IMR-90 (cell line): ENCODE results near the gene COL13A1. TPM values are rescaled to one million over a fixed set of nuclear protein-coding genes. Genes with fewer than 3 reads are reported as not detected.

Experiments
- ATAC-seq: fragments of 200-7000 bp; cut with Tn5 transposase; 2 replicates; pipeline ENCODE4 v1.9.1; 2020; ENCODE audit warnings: low read depth, mild to moderate bottlenecking, moderate library complexity
- BruUV-seq: library from RNA; stranded (reverse); fragments of 400-500 nt; replicated peaks from 2 replicates; lab custom pipeline; 2021; lab: Mats Ljungman, UMichigan
- CTCF ChIA-PET: fragments of 300-600 bp; formaldehyde crosslinking; extraction: SDS; loops from one replicate; lab custom pipeline; 2021; ENCODE audit warnings: antibody characterized with exemption; lab: Yijun Ruan, JAX
- POLR2A ChIA-PET: fragments of 300-600 bp; sonication (Branson Sonifier 250); formaldehyde crosslinking; loops from one replicate; lab custom pipeline; 2022; ENCODE audit warnings: antibody characterized with exemption; ENCODE audit not compliant: unreplicated experiment; lab: Charles Lee
- DNase-seq: peaks from one replicate; pipeline ENCODE4 v3.0.0; 2013
- H2AFZ ChIP-seq: replicated peaks from 2 replicates; pipeline ENCODE3; 2013; ENCODE audit warnings: low read length, mild to moderate bottlenecking; ENCODE audit not compliant: poor library complexity
- H2AK5ac ChIP-seq: 2 replicates; pipeline ENCODE4 v1.6.1; 2013; ENCODE audit warnings: low read depth, low read length, inconsistent platforms
- H2AK9ac ChIP-seq: replicated peaks from 2 replicates; pipeline ENCODE3; 2013; ENCODE audit warnings: mild to moderate bottlenecking, low read depth, low read length, moderate library complexity; ENCODE audit not compliant: poor library complexity
- H2BK120ac ChIP-seq: 2 replicates; pipeline ENCODE4 v1.6.1; 2013; ENCODE audit warnings: low read depth, low read length, inconsistent platforms
- H2BK15ac ChIP-seq: 3 replicates; pipeline ENCODE4 v1.6.1; 2013; ENCODE audit warnings: low read depth, low read length, inconsistent platforms
- H2BK20ac ChIP-seq: 2 replicates; pipeline ENCODE4 v1.6.1; 2013; ENCODE audit warnings: low read depth, mild to moderate bottlenecking, inconsistent platforms, low read length, moderate library complexity
- H2BK5ac ChIP-seq: 2 replicates; pipeline ENCODE4 v1.6.1; 2013; ENCODE audit warnings: mild to moderate bottlenecking, low read depth, low read length, inconsistent platforms; ENCODE audit not compliant: poor library complexity, severe bottlenecking
- H3K14ac ChIP-seq: replicated peaks from 2 replicates; pipeline ENCODE4 v1.6.1; 2013; ENCODE audit warnings: low read depth, low read length, inconsistent platforms
- H3K18ac ChIP-seq: 2 replicates; pipeline ENCODE4 v1.6.1; 2013; ENCODE audit warnings: low read depth, low read length, control low read depth
- H3K23ac ChIP-seq: 2 replicates; pipeline ENCODE4 v1.6.1; 2013; ENCODE audit warnings: low read depth, low read length, inconsistent platforms
- H3K27ac ChIP-seq: 2 replicates; pipeline ENCODE4 v1.5.1; 2013; ENCODE audit warnings: mild to moderate bottlenecking, control low read depth, low read length; ENCODE audit not compliant: insufficient read depth
- H3K27me3 ChIP-seq: 2 replicates; pipeline ENCODE4 v1.6.1; 2013; ENCODE audit warnings: low read length; ENCODE audit not compliant: control insufficient read depth, insufficient read depth
- H3K36me3 ChIP-seq: 2 replicates; pipeline ENCODE4 v1.6.1; 2013; ENCODE audit warnings: low read length, mixed read lengths; ENCODE audit not compliant: control insufficient read depth, insufficient read depth
- H3K4ac ChIP-seq: 2 replicates; pipeline ENCODE4 v1.6.1; 2013; ENCODE audit warnings: low read depth, low read length, inconsistent platforms
- H3K4me1 ChIP-seq: 2 replicates; pipeline ENCODE4 v1.6.1; 2013; ENCODE audit warnings: low read length, mixed read lengths; ENCODE audit not compliant: control insufficient read depth, insufficient read depth
- H3K4me2 ChIP-seq: 2 replicates; pipeline ENCODE4 v1.6.1; 2013; ENCODE audit warnings: low read depth, mild to moderate bottlenecking, control low read depth, low read length, moderate library complexity
- H3K4me3 ChIP-seq: 2 replicates; pipeline ENCODE4 v1.5.1; 2013; ENCODE audit warnings: low read depth, mild to moderate bottlenecking, control low read depth, low read length, moderate library complexity; ENCODE audit not compliant: insufficient read depth
- H3K56ac ChIP-seq: 2 replicates; pipeline ENCODE4 v1.6.1; 2013; ENCODE audit warnings: low read length, inconsistent platforms; ENCODE audit not compliant: insufficient read depth; ENCODE audit errors: extremely low read depth
- H3K79me1 ChIP-seq, 2 experiments: 2 replicates each; pipeline ENCODE4 v1.6.1; 2013; ENCODE audit warnings: low read length in 2 of 2, inconsistent platforms in 1 of 2, low read depth in 1 of 2
- H3K9ac ChIP-seq: 2 replicates; pipeline ENCODE4 v1.6.1; 2013; ENCODE audit warnings: low read depth, low read length, control low read depth
- H3K9me1 ChIP-seq: 2 replicates; pipeline ENCODE4 v1.6.1; 2013; ENCODE audit warnings: low read length, inconsistent platforms; ENCODE audit not compliant: insufficient read depth
- H3K9me3 ChIP-seq: 2 replicates; pipeline ENCODE4 v1.6.1; 2013; ENCODE audit warnings: low read length; ENCODE audit not compliant: control insufficient read depth, insufficient read depth
- H4K20me1 ChIP-seq: 2 replicates; pipeline ENCODE4 v1.6.1; 2013; ENCODE audit warnings: low read length, inconsistent platforms; ENCODE audit not compliant: insufficient read depth
- H4K5ac ChIP-seq: 2 replicates; pipeline ENCODE4 v1.6.1; 2013; ENCODE audit warnings: mild to moderate bottlenecking, low read depth, low read length, control low read depth
- H4K8ac ChIP-seq, 2 experiments: 2 replicates each; pipeline ENCODE4 v1.6.1; 2013; ENCODE audit warnings: low read depth in 2 of 2, low read length in 2 of 2, control low read depth in 1 of 2, inconsistent platforms in 1 of 2
- H4K91ac ChIP-seq: 2 replicates; pipeline ENCODE4 v1.6.1; 2013; ENCODE audit warnings: low read depth, low read length, inconsistent platforms; ENCODE audit not compliant: insufficient read depth
- BHLHE40 ChIP-seq: fragments of 150-350 bp; IDR thresholded peaks from 2 replicates; pipeline ENCODE4 v1.6.1; 2016; ENCODE audit warnings: mild to moderate bottlenecking, low read depth, low read length
- CHD1 ChIP-seq: IDR thresholded peaks from 2 replicates; pipeline ENCODE4 v1.6.1; 2012; ENCODE audit warnings: low read depth, low read length, improper control_type of control experiment
- FOS ChIP-seq: fragments of 150-350 bp; IDR thresholded peaks from 2 replicates; pipeline ENCODE4 v1.6.1; 2016; ENCODE audit warnings: low read depth, low read length
- MAFK ChIP-seq: IDR thresholded peaks from 2 replicates; pipeline ENCODE4 v1.6.1; 2012; ENCODE audit warnings: low read depth, low read length, improper control_type of control experiment
- MAZ ChIP-seq: IDR thresholded peaks from 2 replicates; pipeline ENCODE4 v1.6.1; 2012; ENCODE audit warnings: low read depth, mild to moderate bottlenecking, low read length, improper control_type of control experiment, moderate library complexity, borderline replicate concordance
- MXI1 ChIP-seq: IDR thresholded peaks from 2 replicates; pipeline ENCODE4 v1.6.1; 2012; ENCODE audit warnings: low read depth, mild to moderate bottlenecking, low read length, moderate library complexity, borderline replicate concordance
- RAD21 ChIP-seq: IDR thresholded peaks from 2 replicates; pipeline ENCODE4 v1.6.1; 2012; ENCODE audit warnings: low read length, improper control_type of control experiment
- SMC3 ChIP-seq: fragments of 150-350 bp; IDR thresholded peaks from 2 replicates; pipeline ENCODE4 v1.6.1; 2016; ENCODE audit warnings: low read depth, mild to moderate bottlenecking, antibody characterized with exemption, low read length, moderate library complexity
- WGBS, 2 experiments: methylation state at CpG; one replicate each; pipeline versions ENCODE4 v1.1.5 to v1.1.7; 2013; ENCODE audit warnings: missing lambda C conversion rate in 2 of 2; ENCODE audit not compliant: insufficient read length in 1 of 2; ENCODE audit errors: extremely low coverage in 2 of 2; 5-methylcytosine and 5-hydroxymethylcytosine counted together
- dilution Hi-C: fragments of 300-500 bp; cut with HindIII; formaldehyde crosslinking; loops from one replicate; pipeline ENCODE4 v1.14.3; 2018; ENCODE audit warnings: low sequenced_read_pairs; ENCODE audit not compliant: unreplicated experiment
- in situ Hi-C: fragments of 300-500 bp; cut with MboI; formaldehyde crosslinking; loops from 3 replicates; pipeline ENCODE4 v1.14.3; 2019; ENCODE audit warnings: low sequenced_read_pairs, inconsistent platforms, mixed read lengths
- intact Hi-C: fragments of 100-400 bp; cut with micrococcal nuclease; formaldehyde crosslinking; loops from 2 replicates; pipeline ENCODE4 v1.10.0; 2022
- polyA plus RNA-seq, 3 experiments: library from polyadenylated mRNA; depleted of rRNA; stranded (reverse); fragments of >200 nt; gene quantifications; 2 replicates each; pipeline ENCODE4 v1.2.3, GENCODE V29; 2012; ENCODE audit warnings: low replicate concordance in 1 of 3
- total RNA-seq: library from RNA; depleted of rRNA; stranded (reverse); fragments of >200 nt; gene quantifications from 2 replicates; pipeline ENCODE4 v1.2.3, GENCODE V29; 2012
- TF ChIP-seq, protein P1 (sequence below): conservative IDR thresholded peaks from 2 replicates; pipeline ENCODE4 v1.5.1; 2012; ENCODE audit warnings: mild to moderate bottlenecking, low read depth, low read length, improper control_type of control experiment

The COL13A1 gene
- total and polyA plus RNA-seq, 2 of the 4 experiments (the other 2 are of a cell fraction) = 12.2 to 31.3 TPM

DNA sequence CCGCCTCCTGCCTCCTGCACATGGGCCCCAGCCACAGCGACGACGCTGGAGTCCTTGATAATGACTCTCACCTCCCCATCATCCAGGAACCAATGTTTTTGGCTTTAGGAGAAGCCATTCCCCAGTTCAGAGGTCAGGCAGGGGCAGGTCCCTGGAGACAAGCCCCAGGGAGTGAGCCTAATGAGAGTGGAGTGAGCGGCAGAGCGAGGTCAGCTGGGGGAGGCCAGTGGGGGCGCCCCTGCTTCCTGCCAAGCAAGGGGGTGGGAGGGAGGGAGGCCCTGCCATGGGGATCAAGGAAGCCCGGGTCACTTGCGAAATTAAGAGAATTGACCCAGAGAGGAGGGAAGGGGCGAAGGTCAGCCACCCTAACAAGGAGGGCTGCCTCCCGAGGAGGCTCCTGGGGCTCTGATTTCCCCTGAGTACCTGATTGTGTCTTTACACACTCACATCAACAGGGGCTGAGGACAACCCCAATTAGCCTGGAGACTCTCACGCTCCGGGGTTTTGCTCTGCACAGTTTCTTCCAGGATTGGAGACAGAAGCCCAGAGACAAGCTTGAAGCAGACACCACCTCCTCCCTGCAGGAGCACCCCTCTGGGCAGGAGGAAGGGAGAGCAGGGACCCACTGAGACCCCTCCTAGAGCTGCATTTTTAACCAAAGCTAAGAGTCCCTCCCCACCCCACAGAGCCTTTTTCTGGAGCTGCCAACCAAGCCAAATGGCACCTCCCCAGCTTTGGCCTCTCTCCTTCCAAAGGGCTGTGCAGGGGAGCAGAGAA lies 112.1 kb downstream of the COL13A1 start (continued):
- no peak for TF ChIP-seq MAZ

DNA sequence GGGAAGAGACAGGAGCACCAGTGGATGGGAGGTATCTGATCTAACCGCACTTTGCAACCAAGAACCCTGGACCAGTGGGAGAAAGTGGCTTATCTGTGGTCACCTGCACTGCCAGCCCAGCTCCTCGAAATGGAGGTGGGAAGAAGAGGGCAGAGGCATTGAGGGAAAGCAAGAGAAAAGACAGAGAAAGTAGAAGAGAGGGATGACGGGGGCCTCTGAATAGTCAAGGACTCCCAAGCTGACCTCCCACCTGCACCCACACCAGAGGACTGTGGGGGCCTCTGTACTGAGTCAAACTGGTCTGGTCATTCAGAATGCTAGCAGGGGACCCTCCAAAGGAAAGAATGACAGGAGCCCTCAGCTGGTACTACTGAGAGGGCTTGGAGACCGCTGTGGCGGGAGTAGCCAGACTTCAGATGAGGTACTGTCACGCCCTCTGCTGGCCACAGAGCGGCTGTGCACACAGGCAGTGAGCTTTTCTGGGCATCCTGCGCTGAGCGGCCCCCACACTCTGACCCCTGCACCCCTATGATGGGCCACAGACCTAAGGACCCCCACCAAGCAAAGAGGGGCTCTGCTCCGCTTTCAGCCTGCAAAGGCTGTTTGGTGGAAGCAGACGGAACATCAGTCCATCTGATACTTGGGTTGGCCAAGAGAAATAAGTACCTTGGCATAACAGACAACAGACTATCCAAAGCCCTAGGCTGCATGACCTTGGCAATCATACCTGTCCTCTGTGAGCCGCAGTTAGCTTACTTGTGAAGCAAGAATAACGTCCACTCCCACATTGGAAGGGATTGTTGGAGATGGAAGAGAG lies 112.9 kb downstream of the COL13A1 start:
- peak; percentile 65 for DNase-seq
- H3K79me1 ChIP-seq = no peaks in the 10 kb centered on the region
- ATAC-seq = peak; percentile 99
- no TSS peak for BruUV-seq
- no peak overlapping the region for H2BK5ac ChIP-seq
- TF ChIP-seq FOS (no peak), MAFK (no peak), CHD1 (no peak), MXI1 (no peak), BHLHE40 (no peak), SMC3 (peak; percentile 90), RAD21 (peak; percentile 92), MAZ (no peak)
- TF ChIP-seq, protein P1, sequence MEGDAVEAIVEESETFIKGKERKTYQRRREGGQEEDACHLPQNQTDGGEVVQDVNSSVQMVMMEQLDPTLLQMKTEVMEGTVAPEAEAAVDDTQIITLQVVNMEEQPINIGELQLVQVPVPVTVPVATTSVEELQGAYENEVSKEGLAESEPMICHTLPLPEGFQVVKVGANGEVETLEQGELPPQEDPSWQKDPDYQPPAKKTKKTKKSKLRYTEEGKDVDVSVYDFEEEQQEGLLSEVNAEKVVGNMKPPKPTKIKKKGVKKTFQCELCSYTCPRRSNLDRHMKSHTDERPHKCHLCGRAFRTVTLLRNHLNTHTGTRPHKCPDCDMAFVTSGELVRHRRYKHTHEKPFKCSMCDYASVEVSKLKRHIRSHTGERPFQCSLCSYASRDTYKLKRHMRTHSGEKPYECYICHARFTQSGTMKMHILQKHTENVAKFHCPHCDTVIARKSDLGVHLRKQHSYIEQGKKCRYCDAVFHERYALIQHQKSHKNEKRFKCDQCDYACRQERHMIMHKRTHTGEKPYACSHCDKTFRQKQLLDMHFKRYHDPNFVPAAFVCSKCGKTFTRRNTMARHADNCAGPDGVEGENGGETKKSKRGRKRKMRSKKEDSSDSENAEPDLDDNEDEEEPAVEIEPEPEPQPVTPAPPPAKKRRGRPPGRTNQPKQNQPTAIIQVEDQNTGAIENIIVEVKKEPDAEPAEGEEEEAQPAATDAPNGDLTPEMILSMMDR = peak; percentile 92
- peak overlapping the region; percentile 1 for H2AK9ac ChIP-seq
- H3K56ac ChIP-seq = no peak overlapping the region
- in situ Hi-C loops (loop anchor here (5.0 to 25.0 kb wide), 2 partner anchors 272 to 402 kb away; no protein-coding TSS in a partner anchor), dilution Hi-C loops (no loop called here), intact Hi-C loops (loop anchor here (1.0 to 10.0 kb wide), 7 partner anchors 47 to 400 kb away; no protein-coding TSS in a partner anchor)
- no peaks in the 10 kb centered on the region for H3K9me3 ChIP-seq
- no peak overlapping the region for H2BK15ac ChIP-seq
- no peak overlapping the region for H4K5ac ChIP-seq
- H4K20me1 ChIP-seq = no peaks in the 10 kb centered on the region
- H3K4ac ChIP-seq = no peak overlapping the region
- no peaks in the 10 kb centered on the region for H3K27me3 ChIP-seq
- 13% methylated on average over 7 of the region's 13 CpGs; no CpG with 5 or more reads in 1 of the 2 experiments for WGBS, 2 experiments
- no peak overlapping the region for H3K23ac ChIP-seq
- peak overlapping the region; percentile 70; the same call in 1 of the 2 replicates for H2AK5ac ChIP-seq
- no peak overlapping the region for H3K18ac ChIP-seq
- no peaks in the 10 kb centered on the region for H3K9me1 ChIP-seq
- H2BK20ac ChIP-seq = no peak overlapping the region
- POLR2A ChIA-PET = no interaction called here
- H3K9ac ChIP-seq = no peak overlapping the region
- CTCF ChIA-PET = interaction anchor here (0.6 to 3.6 kb wide), 21 partner anchors 10 to 274 kb away, joined by 3 to 27 read pairs (median 4); no protein-coding TSS in a partner anchor
- H3K27ac ChIP-seq = no peak overlapping the region
- H2BK120ac ChIP-seq = no peak overlapping the region
- no peaks in the 10 kb centered on the region; the same call in 1 of the 2 replicates for H3K4me1 ChIP-seq
- H4K8ac ChIP-seq = no peak overlapping the region
- no peak overlapping the region for H3K4me3 ChIP-seq
- no peak overlapping the region for H4K91ac ChIP-seq
- peak overlapping the region; percentile 39 for H2AFZ ChIP-seq
- H3K14ac ChIP-seq = no peak overlapping the region
- H3K36me3 ChIP-seq = no peaks in the 10 kb centered on the region
- H3K4me2 ChIP-seq = no peak overlapping the region
